ENCODE results near the gene COL16A1. TPM values are rescaled to one million over a fixed set of nuclear protein-coding genes. Genes with fewer than 3 reads are reported as not detected.

The COL16A1 gene
- total and polyA plus RNA-seq, 2 of the 4 experiments (the other 2 are of a cell fraction), result 34.2 to 62.8 TPM

GRCh38 chr1:31673433-31673832 lies 30.4 kb downstream of the COL16A1 start:
- H4K5ac ChIP-seq (ENCODE audit: low read depth, low read length), result no peak overlapping the region
- no peak for TF ChIP-seq CEBPB (IDR thresholded peaks at IDR 0.05; ENCODE audit: low read depth, low read length)
- TF ChIP-seq SMC3 (IDR thresholded peaks at IDR 0.05; ENCODE audit: low read depth, low read length), result no peak
- TF ChIP-seq ELK1 (IDR thresholded peaks at IDR 0.05; ENCODE audit: borderline replicate concordance, low read depth, low read length), result no peak
- TF ChIP-seq MAFK (IDR thresholded peaks at IDR 0.05; ENCODE audit: low read depth, low read length), result no peak
- TF ChIP-seq USF2 (IDR thresholded peaks at IDR 0.05; ENCODE audit: low read depth, low read length), result no peak
- TF ChIP-seq RFX5 (IDR thresholded peaks at IDR 0.05; ENCODE audit: low read depth, low read length), result no peak
- TF ChIP-seq BHLHE40 (IDR thresholded peaks at IDR 0.05; ENCODE audit: low read depth, low read length), result no peak
- no peak for TF ChIP-seq MAZ (IDR thresholded peaks at IDR 0.05; ENCODE audit: borderline replicate concordance, low read depth, low read length)
- H3K56ac ChIP-seq (ENCODE audit: extremely low read depth, insufficient read depth, low read length), result no peak overlapping the region
- H3K14ac ChIP-seq (replicated peaks; ENCODE audit: low read depth, low read length), result no peak overlapping the region
- no peak overlapping the region for H2AK5ac ChIP-seq (ENCODE audit: low read depth, low read length)
- no peak overlapping the region for H3K9ac ChIP-seq (ENCODE audit: low read depth, low read length)
- in situ Hi-C loops (cut with MboI; ENCODE audit: low sequenced_read_pairs), result no loop called here
- no TSS peak for BruUV-seq (replicated peaks)
- H3K27me3 ChIP-seq (ENCODE audit: control insufficient read depth, insufficient read depth, low read length), result no peaks in the 10 kb centered on the region
- H3K4me2 ChIP-seq (ENCODE audit: low read depth, low read length), result no peak overlapping the region
- dilution Hi-C loops (cut with HindIII; ENCODE audit: low sequenced_read_pairs, unreplicated experiment), result no loop called here
- no peak overlapping the region for H2BK20ac ChIP-seq (ENCODE audit: low read depth, low read length)
- intact Hi-C loops (cut with micrococcal nuclease), result no loop called here
- H3K27ac ChIP-seq (ENCODE audit: insufficient read depth, low read length), result no peak overlapping the region
- no peak for ATAC-seq (ENCODE audit: low read depth)
- CTCF ChIA-PET, result no interaction called here
- H3K23ac ChIP-seq (ENCODE audit: low read depth, low read length), result no peak overlapping the region
- no peak overlapping the region for H3K18ac ChIP-seq (ENCODE audit: low read depth, low read length)
- no peak overlapping the region for H2AK9ac ChIP-seq (replicated peaks; ENCODE audit: low read depth, low read length, poor library complexity)
- no peaks in the 10 kb centered on the region for H4K20me1 ChIP-seq (ENCODE audit: insufficient read depth, low read length)
- H2AFZ ChIP-seq (replicated peaks; ENCODE audit: low read length, poor library complexity), result no peak overlapping the region
- no peak overlapping the region for H3K4ac ChIP-seq (ENCODE audit: low read depth, low read length)
- no peaks in the 10 kb centered on the region; a peak in 1 of 4 replicates for H3K79me1 ChIP-seq (ENCODE audit: low read depth in 1 of 2, low read length in 2 of 2)
- no peak overlapping the region for H4K8ac ChIP-seq (ENCODE audit: low read depth in 2 of 2, low read length in 2 of 2)
- no peaks in the 10 kb centered on the region for H3K9me3 ChIP-seq (ENCODE audit: control insufficient read depth, insufficient read depth, low read length)
- H3K4me1 ChIP-seq (ENCODE audit: control insufficient read depth, insufficient read depth, low read length), result peaks cover 9% of the 10 kb centered on the region; the same call in 1 of the 2 replicates
- peaks cover 7% of the 10 kb centered on the region; the same call in 1 of the 2 replicates for H3K9me1 ChIP-seq (ENCODE audit: insufficient read depth, low read length)
- 95% methylated on average over 4 of the region's 9 CpGs; no CpG with 5 or more reads in 1 of the 2 experiments for WGBS, 2 experiments (ENCODE audit: extremely low coverage in 2 of 2, insufficient read length in 1 of 2)
- no peak overlapping the region for H3K4me3 ChIP-seq (ENCODE audit: insufficient read depth, low read depth, low read length)
- no peak overlapping the region for H2BK5ac ChIP-seq (ENCODE audit: low read depth, low read length, poor library complexity, severe bottlenecking)
- no peak overlapping the region for H4K91ac ChIP-seq (ENCODE audit: insufficient read depth, low read depth, low read length)
- peaks cover 68% of the 10 kb centered on the region for H3K36me3 ChIP-seq (ENCODE audit: control insufficient read depth, insufficient read depth, low read length)
- POLR2A ChIA-PET (ENCODE audit: unreplicated experiment), result no interaction called here
- DNase-seq, result no peak
- no peak overlapping the region for H2BK15ac ChIP-seq (ENCODE audit: low read depth, low read length)
- H2BK120ac ChIP-seq (ENCODE audit: low read depth, low read length), result no peak overlapping the region

Measured in IMR-90 (cell line).